Measurements from ENCODE around the gene TOX4.

GRCh38 chr14:21533294-21533693 lies 56.3 kb downstream of the TOX4 start:
- TF ChIP-seq, protein P1, sequence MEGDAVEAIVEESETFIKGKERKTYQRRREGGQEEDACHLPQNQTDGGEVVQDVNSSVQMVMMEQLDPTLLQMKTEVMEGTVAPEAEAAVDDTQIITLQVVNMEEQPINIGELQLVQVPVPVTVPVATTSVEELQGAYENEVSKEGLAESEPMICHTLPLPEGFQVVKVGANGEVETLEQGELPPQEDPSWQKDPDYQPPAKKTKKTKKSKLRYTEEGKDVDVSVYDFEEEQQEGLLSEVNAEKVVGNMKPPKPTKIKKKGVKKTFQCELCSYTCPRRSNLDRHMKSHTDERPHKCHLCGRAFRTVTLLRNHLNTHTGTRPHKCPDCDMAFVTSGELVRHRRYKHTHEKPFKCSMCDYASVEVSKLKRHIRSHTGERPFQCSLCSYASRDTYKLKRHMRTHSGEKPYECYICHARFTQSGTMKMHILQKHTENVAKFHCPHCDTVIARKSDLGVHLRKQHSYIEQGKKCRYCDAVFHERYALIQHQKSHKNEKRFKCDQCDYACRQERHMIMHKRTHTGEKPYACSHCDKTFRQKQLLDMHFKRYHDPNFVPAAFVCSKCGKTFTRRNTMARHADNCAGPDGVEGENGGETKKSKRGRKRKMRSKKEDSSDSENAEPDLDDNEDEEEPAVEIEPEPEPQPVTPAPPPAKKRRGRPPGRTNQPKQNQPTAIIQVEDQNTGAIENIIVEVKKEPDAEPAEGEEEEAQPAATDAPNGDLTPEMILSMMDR (IDR thresholded peaks at IDR 0.05): no peak
- TF ChIP-seq POLR2A (IDR thresholded peaks at IDR 0.05): no peak
